ENCODE measurements around the gene TMEM243. TPM values are rescaled to one million over a fixed set of nuclear protein-coding genes. Genes with fewer than 3 reads are reported as not detected.
A peak's percentile ranks its signal among the peaks of the same experiment; 100 is the strongest.

Gene TMEM243
- total RNA-seq, 1 experiment from 2014 or later: 24.6 TPM

DNA sequence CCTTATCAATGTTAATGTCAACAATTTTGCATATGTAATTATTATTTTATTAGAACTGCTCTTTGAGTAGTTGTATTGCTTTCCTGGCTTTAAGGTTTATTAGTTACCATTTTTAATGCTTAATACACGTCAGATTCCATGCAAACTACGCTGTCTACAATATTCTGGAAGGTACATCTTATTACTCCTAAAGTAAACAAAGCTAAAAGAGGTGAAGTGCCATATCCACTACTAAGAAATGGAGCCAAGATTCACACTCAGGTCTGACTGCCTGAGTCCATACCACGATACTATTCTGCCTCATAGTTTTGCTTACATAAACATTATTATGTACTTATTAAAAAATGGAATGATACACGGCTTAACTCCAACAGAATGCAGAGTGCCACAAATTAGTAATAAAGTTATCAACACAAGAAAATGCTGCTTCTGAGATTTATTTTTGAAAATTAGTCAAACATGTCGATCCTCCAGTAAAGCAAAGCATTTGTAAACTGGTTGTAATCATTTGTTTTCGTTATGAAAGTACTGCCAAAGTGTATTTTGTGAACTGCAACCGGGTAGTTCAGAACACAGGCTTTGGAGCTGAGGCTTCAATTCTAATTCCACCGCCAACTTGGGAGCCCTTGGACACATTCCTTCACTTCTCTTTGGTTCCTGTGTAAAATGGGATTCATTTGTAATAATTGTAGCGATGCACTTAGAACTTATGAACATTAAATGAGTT, 68.4 kb downstream of the TMEM243 start:
- H3K4me3 ChIP-seq: peak overlapping the region; percentile 78
- H3K27me3 ChIP-seq (ENCODE audit: insufficient read depth, low read depth): no peaks in the 10 kb centered on the region
- DNase-seq: no peak
- no peaks in the 10 kb centered on the region for H4K20me1 ChIP-seq (ENCODE audit: insufficient read depth)
- peaks cover 34% of the 10 kb centered on the region for H3K79me2 ChIP-seq (ENCODE audit: low read depth)
- no peaks in the 10 kb centered on the region for H3K9me3 ChIP-seq (ENCODE audit: insufficient read depth, low read depth)
- no peaks in the 10 kb centered on the region for H3K36me3 ChIP-seq (ENCODE audit: low read depth)
- peaks cover 19% of the 10 kb centered on the region for H3F3A ChIP-seq (ENCODE audit: insufficient read depth, low read depth)
- CTCF ChIA-PET: no interaction called here
- peak overlapping the region; percentile 98 for H2AFZ ChIP-seq
- peaks cover 27% of the 10 kb centered on the region for H3K4me1 ChIP-seq (replicated peaks; ENCODE audit: insufficient read depth)
- peak overlapping the region; percentile 80 for H3K4me2 ChIP-seq
- TF ChIP-seq EZH2 (IDR thresholded peaks at IDR 0.05; ENCODE audit: low read depth): no peak
- TF ChIP-seq, protein P1, sequence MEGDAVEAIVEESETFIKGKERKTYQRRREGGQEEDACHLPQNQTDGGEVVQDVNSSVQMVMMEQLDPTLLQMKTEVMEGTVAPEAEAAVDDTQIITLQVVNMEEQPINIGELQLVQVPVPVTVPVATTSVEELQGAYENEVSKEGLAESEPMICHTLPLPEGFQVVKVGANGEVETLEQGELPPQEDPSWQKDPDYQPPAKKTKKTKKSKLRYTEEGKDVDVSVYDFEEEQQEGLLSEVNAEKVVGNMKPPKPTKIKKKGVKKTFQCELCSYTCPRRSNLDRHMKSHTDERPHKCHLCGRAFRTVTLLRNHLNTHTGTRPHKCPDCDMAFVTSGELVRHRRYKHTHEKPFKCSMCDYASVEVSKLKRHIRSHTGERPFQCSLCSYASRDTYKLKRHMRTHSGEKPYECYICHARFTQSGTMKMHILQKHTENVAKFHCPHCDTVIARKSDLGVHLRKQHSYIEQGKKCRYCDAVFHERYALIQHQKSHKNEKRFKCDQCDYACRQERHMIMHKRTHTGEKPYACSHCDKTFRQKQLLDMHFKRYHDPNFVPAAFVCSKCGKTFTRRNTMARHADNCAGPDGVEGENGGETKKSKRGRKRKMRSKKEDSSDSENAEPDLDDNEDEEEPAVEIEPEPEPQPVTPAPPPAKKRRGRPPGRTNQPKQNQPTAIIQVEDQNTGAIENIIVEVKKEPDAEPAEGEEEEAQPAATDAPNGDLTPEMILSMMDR (conservative IDR thresholded peaks at IDR 0.05): no peak
- peak overlapping the region; percentile 86 for H3K27ac ChIP-seq
- intact Hi-C loops (cut with micrococcal nuclease; ENCODE audit: unreplicated experiment): loop anchor here (5.0 to 10.0 kb wide), 2 partner anchors 89 to 264 kb away; no protein-coding TSS in a partner anchor
- H3K9me2 ChIP-seq (ENCODE audit: insufficient read depth): no peaks in the 10 kb centered on the region
- POLR2A ChIA-PET (ENCODE audit: unreplicated experiment): interaction anchor here (0.5 kb wide), 1 partner anchor 1559 kb away, joined by 3 read pairs; no protein-coding TSS in a partner anchor
- BruUV-seq (replicated peaks): no TSS peak

DNA sequence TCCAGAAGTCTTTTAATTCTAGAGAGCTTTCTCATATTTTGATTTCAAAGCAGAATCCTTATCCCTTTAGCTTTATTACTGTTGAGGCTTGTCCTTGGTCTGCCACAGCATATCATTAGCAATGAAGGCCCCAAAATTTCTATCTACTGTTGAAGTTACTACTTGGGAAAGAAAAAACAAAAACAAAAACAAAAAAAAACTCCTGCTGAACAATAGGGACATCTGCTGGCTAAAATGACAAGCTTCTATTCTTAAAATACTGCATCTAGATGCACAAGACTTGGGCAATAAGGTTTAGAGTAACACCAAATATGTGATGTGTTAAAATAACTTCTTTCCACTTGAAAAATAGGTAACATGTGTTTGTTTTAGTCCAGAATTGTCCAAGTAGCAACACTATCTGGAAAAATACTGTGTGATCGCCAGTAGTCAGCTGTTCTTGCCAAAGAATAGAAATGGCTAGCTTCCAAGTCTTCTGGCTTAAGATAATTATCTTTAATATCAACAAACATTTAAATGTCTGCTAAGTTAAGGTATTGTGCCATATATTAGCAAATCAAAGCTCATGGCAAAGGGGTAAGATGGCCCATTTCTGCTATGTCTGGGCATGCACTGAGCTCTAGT, 71.1 kb downstream of the TMEM243 start:
- Histone ChIP-seq H3K4me2 (no peak overlapping the region), H3K4me1 (replicated peaks; ENCODE audit: insufficient read depth) (0 out of 2 replicates have a peak, but pooled peaks cover 8% of the 10 kb centered on the region), H3K27ac (no peak overlapping the region), H3K9me2 (ENCODE audit: insufficient read depth) (no peaks in the 10 kb centered on the region), H2AFZ (no peak overlapping the region), H3K4me3 (no peak overlapping the region), H3K27me3 (ENCODE audit: insufficient read depth, low read depth) (no peaks in the 10 kb centered on the region), H3K9me3 (ENCODE audit: insufficient read depth, low read depth) (no peaks in the 10 kb centered on the region), H3K79me2 (ENCODE audit: low read depth) (peaks cover 6% of the 10 kb centered on the region), H3F3A (ENCODE audit: insufficient read depth, low read depth) (peaks cover 18% of the 10 kb centered on the region), H4K20me1 (ENCODE audit: insufficient read depth) (no peaks in the 10 kb centered on the region), H3K36me3 (ENCODE audit: low read depth) (no peaks in the 10 kb centered on the region)
- no peak for TF ChIP-seq EZH2 (IDR thresholded peaks at IDR 0.05; ENCODE audit: low read depth)
- TF ChIP-seq, protein P1 (conservative IDR thresholded peaks at IDR 0.05): peak; percentile 69
- intact Hi-C loops (cut with micrococcal nuclease; ENCODE audit: unreplicated experiment): loop anchor here (1.0 kb wide), 2 partner anchors 209 to 222 kb away; no protein-coding TSS in a partner anchor
- POLR2A ChIA-PET (ENCODE audit: unreplicated experiment): interaction anchor here (0.6 kb wide), 1 partner anchor 1244 kb away, joined by 4 read pairs; no protein-coding TSS in a partner anchor
- CTCF ChIA-PET: interaction anchor here (0.6 to 1.5 kb wide), 5 partner anchors 73 to 335 kb away, joined by 3 to 7 read pairs (median 3); partner anchors contain the start of gene ELAPOR2
- BruUV-seq (replicated peaks): no TSS peak
- DNase-seq: peak in 1 of 2 experiments; percentile 50

DNA sequence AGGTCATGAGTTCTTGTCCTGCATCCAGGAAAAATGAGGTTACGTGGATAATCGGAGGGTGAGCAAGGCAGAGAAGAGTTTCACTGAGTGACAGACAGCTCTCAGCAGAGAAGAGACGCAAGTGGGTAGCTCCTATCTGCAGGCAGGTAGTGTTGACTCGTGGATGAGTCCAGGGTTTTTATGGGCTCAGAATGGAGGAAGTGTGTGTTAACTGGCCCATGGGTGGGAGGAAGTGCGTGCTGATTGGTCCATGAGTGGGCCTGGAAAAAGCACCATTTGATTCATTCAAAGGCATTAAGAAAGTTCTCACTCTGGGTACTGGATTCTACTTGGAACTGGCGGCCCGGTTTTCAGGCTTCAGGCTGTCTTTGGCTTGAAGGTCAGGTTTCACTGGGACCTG, 72.0 kb downstream of the TMEM243 start:
- no peak for DNase-seq
- no peaks in the 10 kb centered on the region for H3K79me2 ChIP-seq (ENCODE audit: low read depth)
- POLR2A ChIA-PET (ENCODE audit: unreplicated experiment): no interaction called here
- no peak overlapping the region; the same call in 1 of the 2 replicates for H2AFZ ChIP-seq
- no peaks in the 10 kb centered on the region for H4K20me1 ChIP-seq (ENCODE audit: insufficient read depth)
- no peaks in the 10 kb centered on the region for H3K9me3 ChIP-seq (ENCODE audit: insufficient read depth, low read depth)
- no peaks in the 10 kb centered on the region for H3K9me2 ChIP-seq (ENCODE audit: insufficient read depth)
- 0 out of 2 replicates have a peak, but pooled peaks cover 8% of the 10 kb centered on the region for H3K4me1 ChIP-seq (replicated peaks; ENCODE audit: insufficient read depth)
- H3K27ac ChIP-seq: no peak overlapping the region
- no peak overlapping the region for H3K4me2 ChIP-seq
- BruUV-seq (replicated peaks): no TSS peak
- H3K4me3 ChIP-seq: no peak overlapping the region
- no peak for TF ChIP-seq EZH2 (IDR thresholded peaks at IDR 0.05; ENCODE audit: low read depth)
- TF ChIP-seq, protein P1 (conservative IDR thresholded peaks at IDR 0.05): no peak
- peaks cover 11% of the 10 kb centered on the region for H3F3A ChIP-seq (ENCODE audit: insufficient read depth, low read depth)
- no peaks in the 10 kb centered on the region for H3K27me3 ChIP-seq (ENCODE audit: insufficient read depth, low read depth)
- CTCF ChIA-PET: no interaction called here
- H3K36me3 ChIP-seq (ENCODE audit: low read depth): no peaks in the 10 kb centered on the region
- intact Hi-C loops (cut with micrococcal nuclease; ENCODE audit: unreplicated experiment): no loop called here
